Germinal center (tissue), 1 donor: ENCODE measurements around the gene CRYBA2.

Source experiments
- DNase-seq: peaks from one replicate; pipeline ENCODE4 v3.0.0; 2012; ENCODE audit warnings: mixed read lengths, low spot score

The CRYBA2 gene

GRCh38 chr2:218956039-218956438 is 37.2 kb downstream of the CRYBA2 start:
- DNase-seq = no peak

GRCh38 chr2:218954541-218955300 is 38.5 kb downstream of the CRYBA2 start:
- DNase-seq = no peak

GRCh38 chr2:218953366-218953954 is 39.8 kb downstream of the CRYBA2 start:
- no peak for DNase-seq

GRCh38 chr2:218952160-218952559 is 41.1 kb downstream of the CRYBA2 start:
- no peak for DNase-seq

GRCh38 chr2:218946621-218947020 is 46.6 kb downstream of the CRYBA2 start:
- DNase-seq = no peak

GRCh38 chr2:218944759-218945404 is 48.3 kb downstream of the CRYBA2 start:
- DNase-seq = no peak
